ENCODE data around the gene HTT. TPM values are rescaled to one million over a fixed set of nuclear protein-coding genes. Genes with fewer than 3 reads are reported as not detected.

HTT gene
- total RNA-seq, 1 donor from 2014 or later = 50.1 TPM

Small RNA genes lying within 50 kb of the gene (small RNA-seq; reads per million reads assigned to genes)
- gene RF02134 (not detected), gene RF02135 (not detected), gene RNU6-204P (not detected)

Other genes with a start within 250 kb of the HTT start
- 178 TPM for gene ADD1, start 230.8 kb upstream of the HTT start, total RNA-seq
- gene NOP14, start 111.3 kb upstream of the HTT start, total RNA-seq = 6.1 TPM
- gene GRK4, start 111.1 kb upstream of the HTT start, total RNA-seq = 59.5 TPM
- gene HTT-AS, start 143 bp upstream of the HTT start, total RNA-seq = not detected
- gene MSANTD1, start 174.5 kb downstream of the HTT start, total RNA-seq = 6.5 TPM
- 72.2 TPM for gene RGS12, start 218.3 kb downstream of the HTT start, total RNA-seq